H9 (cell line): ENCODE data around the gene RPP30. TPM values are rescaled to one million over a fixed set of nuclear protein-coding genes. Genes with fewer than 3 reads are reported as not detected.

ENCODE experiments used
- DNase-seq: peaks from one replicate; pipeline ENCODE4 v3.0.0-alpha.2; 2017
- H2AFZ ChIP-seq: one replicate; pipeline ENCODE4 v1.6.1; 2013; ENCODE audit warnings: mild to moderate bottlenecking, low read length, control low read depth, moderate library complexity
- H2AK5ac ChIP-seq: 2 replicates; pipeline ENCODE4 v1.6.1; 2013; ENCODE audit warnings: low read length, control low read depth, mixed read lengths; ENCODE audit not compliant: insufficient read length
- H2BK120ac ChIP-seq: one replicate; pipeline ENCODE4 v1.6.1; 2013; ENCODE audit warnings: low read depth, mild to moderate bottlenecking, low read length, control low read depth, inconsistent platforms; ENCODE audit not compliant: poor library complexity, severe bottlenecking
- H2BK12ac ChIP-seq: 2 replicates; pipeline ENCODE4 v1.6.1; 2013; ENCODE audit warnings: low read length, control low read depth, mixed read lengths, low read depth; ENCODE audit not compliant: insufficient read length
- H2BK15ac ChIP-seq: 2 replicates; pipeline ENCODE4 v1.6.1; 2013; ENCODE audit warnings: low read depth, low read length, control low read depth
- H2BK20ac ChIP-seq: one replicate; pipeline ENCODE4 v1.6.1; 2013; ENCODE audit warnings: low read depth, mild to moderate bottlenecking, low read length, control low read depth, inconsistent platforms; ENCODE audit not compliant: poor library complexity, severe bottlenecking
- H2BK5ac ChIP-seq: 2 replicates; pipeline ENCODE4 v1.6.1; 2013; ENCODE audit warnings: low read length, control low read depth, mixed read lengths; ENCODE audit not compliant: insufficient read length
- H3K14ac ChIP-seq: 2 replicates; pipeline ENCODE4 v1.6.1; 2013; ENCODE audit warnings: low read length, control low read depth; ENCODE audit not compliant: insufficient read depth
- H3K18ac ChIP-seq: 2 replicates; pipeline ENCODE4 v1.6.1; 2013; ENCODE audit warnings: low read depth, mild to moderate bottlenecking, mixed read lengths, low read length, control low read depth; ENCODE audit not compliant: insufficient read length
- H3K23ac ChIP-seq: 2 replicates; pipeline ENCODE4 v1.6.1; 2013; ENCODE audit warnings: low read length, control low read depth, mixed read lengths, low read depth; ENCODE audit not compliant: insufficient read length
- H3K23me2 ChIP-seq: 2 replicates; pipeline ENCODE4 v1.6.1; 2013; ENCODE audit warnings: low read depth, mild to moderate bottlenecking, mixed read lengths, low read length, control low read depth; ENCODE audit not compliant: insufficient read length, poor library complexity, severe bottlenecking
- H3K27ac ChIP-seq: 2 replicates; pipeline ENCODE4 v1.5.1; 2013; ENCODE audit warnings: low read length, control low read depth, mixed read lengths, low read depth; ENCODE audit not compliant: insufficient read length
- H3K27me3 ChIP-seq: 2 replicates; pipeline ENCODE4 v1.6.1; 2013; ENCODE audit warnings: low read length, control low read depth, inconsistent platforms; ENCODE audit not compliant: insufficient read depth
- H3K4ac ChIP-seq: 2 replicates; pipeline ENCODE4 v1.6.1; 2013; ENCODE audit warnings: low read depth, mild to moderate bottlenecking, control low read depth, inconsistent platforms, low read length, moderate library complexity
- H3K4me1 ChIP-seq: 2 replicates; pipeline ENCODE4 v1.6.1; 2013; ENCODE audit warnings: low read length, control low read depth, inconsistent platforms; ENCODE audit not compliant: insufficient read depth
- H3K4me2 ChIP-seq: 2 replicates; pipeline ENCODE4 v1.6.1; 2013; ENCODE audit warnings: low read length, control low read depth, mixed read lengths; ENCODE audit not compliant: insufficient read length, insufficient read depth
- H3K56ac ChIP-seq: 2 replicates; pipeline ENCODE4 v1.6.1; 2013; ENCODE audit warnings: low read depth, mild to moderate bottlenecking, mixed read lengths, low read length, control low read depth; ENCODE audit not compliant: insufficient read length
- H3K79me1 ChIP-seq: 2 replicates; pipeline ENCODE4 v1.6.1; 2013; ENCODE audit warnings: low read depth, mild to moderate bottlenecking, moderate library complexity, low read length, control low read depth, inconsistent platforms; ENCODE audit not compliant: insufficient read depth, poor library complexity, severe bottlenecking
- H3K79me2 ChIP-seq: 2 replicates; pipeline ENCODE4 v1.6.1; 2013; ENCODE audit warnings: low read length, control low read depth, inconsistent platforms; ENCODE audit not compliant: insufficient read depth
- H3K9ac ChIP-seq: 2 replicates; pipeline ENCODE4 v1.6.1; 2013; ENCODE audit warnings: low read length, control low read depth, mixed read lengths; ENCODE audit not compliant: insufficient read length; ENCODE audit errors: extremely low read depth
- H3K9me3 ChIP-seq: one replicate; pipeline ENCODE4 v1.6.1; 2013; ENCODE audit warnings: low read depth, low read length, inconsistent platforms; ENCODE audit not compliant: control insufficient read depth
- H3T11ph ChIP-seq: one replicate; pipeline ENCODE4 v1.6.1; 2013; ENCODE audit warnings: mild to moderate bottlenecking, low read length, control low read depth, inconsistent platforms
- H4K20me1 ChIP-seq: one replicate; pipeline ENCODE4 v1.6.1; 2013; ENCODE audit not compliant: control insufficient read depth, insufficient read length, insufficient read depth
- H4K5ac ChIP-seq: 2 replicates; pipeline ENCODE4 v1.6.1; 2013; ENCODE audit warnings: low read depth, mild to moderate bottlenecking, mixed read lengths, low read length, control low read depth; ENCODE audit not compliant: insufficient read length
- H4K8ac ChIP-seq: replicated peaks from 2 replicates; pipeline ENCODE4 v1.6.1; 2013; ENCODE audit warnings: low read length, control low read depth, mixed read lengths, low read depth; ENCODE audit not compliant: insufficient read length
- H4K91ac ChIP-seq: 2 replicates; pipeline ENCODE4 v1.6.1; 2013; ENCODE audit warnings: low read depth, mild to moderate bottlenecking, moderate library complexity, mixed read lengths, low read length, control low read depth; ENCODE audit not compliant: insufficient read length
- H3K27ac Mint-ChIP-seq, 3 experiments: 2 replicates in 2 of 3; 3 replicates in 1 of 3; pipeline ENCODE4 v1.8.0; 2020 to 2021; ENCODE audit warnings: mixed read lengths in 3 of 3, mild to moderate bottlenecking in 1 of 3, moderate library complexity in 1 of 3
- H3K27me3 Mint-ChIP-seq: 2 replicates; pipeline ENCODE4 v1.8.0; 2021; ENCODE audit warnings: low read depth, mild to moderate bottlenecking, moderate library complexity, mixed read lengths
- H3K36me3 Mint-ChIP-seq, 3 experiments: 2 replicates in 2 of 3; 3 replicates in 1 of 3; pipeline ENCODE4 v1.8.0; 2020 to 2021; ENCODE audit warnings: low read depth in 3 of 3, mixed read lengths in 3 of 3; ENCODE audit not compliant: insufficient read depth in 1 of 3
- H3K4me1 Mint-ChIP-seq, 2 experiments: 2 replicates each; pipeline ENCODE4 v1.8.0; 2020; ENCODE audit warnings: mixed read lengths in 2 of 2
- H3K4me3 Mint-ChIP-seq, 2 experiments: 2 replicates in 1 of 2; 3 replicates in 1 of 2; pipeline ENCODE4 v1.8.0; 2020 to 2021; ENCODE audit warnings: mild to moderate bottlenecking in 2 of 2, mixed read lengths in 2 of 2, moderate library complexity in 1 of 2
- H3K9me3 Mint-ChIP-seq, 2 experiments: 2 replicates in 1 of 2; 3 replicates in 1 of 2; pipeline ENCODE4 v1.8.0; 2020; ENCODE audit warnings: mild to moderate bottlenecking in 2 of 2, mixed read lengths in 2 of 2, moderate library complexity in 1 of 2
- WGBS: extraction: QIAGEN DNeasy Blood & Tissue Kit; methylation state at CpG from one replicate; pipeline ENCODE4 v1.1.7; 2013; ENCODE audit warnings: missing lambda C conversion rate, low lambda C conversion rate, mixed read lengths; ENCODE audit not compliant: insufficient read length; ENCODE audit errors: extremely low coverage; 5-methylcytosine and 5-hydroxymethylcytosine counted together
- total RNA-seq: library from RNA; stranded (reverse); gene quantifications from 2 replicates; pipeline ENCODE4 v1.2.1, GENCODE V29; 2021
- TF ChIP-seq, protein P1 (sequence below): fragments of 200-600 bp; sonication (generic); conservative IDR thresholded peaks from 3 replicates; pipeline ENCODE4 v1.8.0; 2021; ENCODE audit warnings: antibody characterized with exemption, mild to moderate bottlenecking

The RPP30 gene
- total RNA-seq, 1 experiment from 2014 or later, result 77.7 TPM

DNA sequence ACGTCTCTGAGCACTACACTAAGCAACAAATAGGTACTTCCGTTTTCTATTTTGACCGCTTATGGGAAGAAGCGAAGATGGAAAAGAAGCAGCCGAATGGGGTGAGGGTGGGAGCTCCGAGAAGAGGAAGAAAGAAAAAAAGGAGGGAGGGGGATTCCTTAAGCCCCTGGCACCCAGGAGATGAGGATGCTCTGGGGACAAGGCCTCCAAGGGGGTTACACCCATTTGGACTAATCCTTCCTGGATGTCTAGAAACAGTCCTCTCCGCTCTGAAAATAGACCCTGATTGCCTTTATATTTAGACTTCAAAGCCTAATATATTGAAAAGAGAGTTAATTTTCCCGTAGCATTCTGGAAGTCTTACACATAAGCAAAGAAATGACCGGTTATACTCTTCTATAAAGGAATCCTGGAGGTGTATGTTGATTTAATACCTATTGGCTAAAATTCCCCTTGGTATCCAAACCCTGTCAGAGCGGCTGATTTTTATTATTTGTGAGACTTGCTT is 13.3 kb upstream of the RPP30 start:
- WGBS, result no CpG with 5 or more reads among the region's 10 CpGs
- Histone ChIP-seq H2BK12ac (no peak overlapping the region), H3K27ac (no peak overlapping the region), H3K9ac (no peak overlapping the region), H3K9me3 (no peaks in the 10 kb centered on the region), H2BK20ac (no peak overlapping the region), H3K56ac (no peak overlapping the region), H2BK120ac (no peak overlapping the region), H3T11ph (no peak overlapping the region), H2BK5ac (no peak overlapping the region), H3K79me2 (no peaks in the 10 kb centered on the region), H4K5ac (no peak overlapping the region), H3K27me3 (peaks cover 11% of the 10 kb centered on the region; the same call in 1 of the 2 replicates), H3K4me2 (peak overlapping the region; percentile 61), H2BK15ac (no peak overlapping the region), H3K4me1 (no peaks in the 10 kb centered on the region), H4K91ac (no peak overlapping the region), H3K23me2 (peaks cover 9% of the 10 kb centered on the region), H4K8ac (no peak overlapping the region), H4K20me1 (no peaks in the 10 kb centered on the region), H2AK5ac (no peak overlapping the region), H3K4ac (no peak overlapping the region), H3K79me1 (no peaks in the 10 kb centered on the region), H2AFZ (peak overlapping the region; percentile 77), H3K23ac (no peak overlapping the region), H3K18ac (no peak overlapping the region), H3K14ac (no peak overlapping the region)
- Mint-ChIP-seq H3K36me3 (no peaks in the 10 kb centered on the region), H3K27ac (peak overlapping the region in 1 of 3 experiments; percentile 55; a peak in 1 of 7 replicates), H3K4me1 (peaks cover 13 to 48% of the 10 kb centered on the region in 2 experiments), H3K9me3 (no peaks in the 10 kb centered on the region; a peak in 1 of 5 replicates), H3K27me3 (peaks cover 24% of the 10 kb centered on the region), H3K4me3 (peak overlapping the region; percentile 77 to 89)
- DNase-seq, result no peak
- TF ChIP-seq, protein P1, sequence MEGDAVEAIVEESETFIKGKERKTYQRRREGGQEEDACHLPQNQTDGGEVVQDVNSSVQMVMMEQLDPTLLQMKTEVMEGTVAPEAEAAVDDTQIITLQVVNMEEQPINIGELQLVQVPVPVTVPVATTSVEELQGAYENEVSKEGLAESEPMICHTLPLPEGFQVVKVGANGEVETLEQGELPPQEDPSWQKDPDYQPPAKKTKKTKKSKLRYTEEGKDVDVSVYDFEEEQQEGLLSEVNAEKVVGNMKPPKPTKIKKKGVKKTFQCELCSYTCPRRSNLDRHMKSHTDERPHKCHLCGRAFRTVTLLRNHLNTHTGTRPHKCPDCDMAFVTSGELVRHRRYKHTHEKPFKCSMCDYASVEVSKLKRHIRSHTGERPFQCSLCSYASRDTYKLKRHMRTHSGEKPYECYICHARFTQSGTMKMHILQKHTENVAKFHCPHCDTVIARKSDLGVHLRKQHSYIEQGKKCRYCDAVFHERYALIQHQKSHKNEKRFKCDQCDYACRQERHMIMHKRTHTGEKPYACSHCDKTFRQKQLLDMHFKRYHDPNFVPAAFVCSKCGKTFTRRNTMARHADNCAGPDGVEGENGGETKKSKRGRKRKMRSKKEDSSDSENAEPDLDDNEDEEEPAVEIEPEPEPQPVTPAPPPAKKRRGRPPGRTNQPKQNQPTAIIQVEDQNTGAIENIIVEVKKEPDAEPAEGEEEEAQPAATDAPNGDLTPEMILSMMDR, result no peak
